Peyer's patch (tissue), 4 donors: Measurements from ENCODE around the gene BICC1. TPM values are rescaled to one million over a fixed set of nuclear protein-coding genes. Genes with fewer than 3 reads are reported as not detected.

ENCODE experiments used
- DNase-seq, 3 donors: peaks; one replicate each; pipeline ENCODE4 v3.0.0-alpha.2; 2017 to 2019
- H3K27ac ChIP-seq, 4 donors: fragments of 200-600 bp; sonication (generic); one replicate each; pipeline ENCODE4 v1.5.1; 2016 to 2019
- H3K27me3 ChIP-seq, 2 donors: fragments of 200-600 bp; sonication (generic); one replicate each; pipeline ENCODE4 v1.5.1; 2019
- H3K36me3 ChIP-seq, 3 donors: fragments of 200-600 bp; sonication (generic); one replicate each; pipeline ENCODE4 v1.5.1; 2016 to 2019
- H3K4me1 ChIP-seq, 4 donors: fragments of 200-600 bp; sonication (generic); one replicate each; pipeline ENCODE4 v1.5.1; 2016 to 2019
- H3K4me3 ChIP-seq, 4 donors: fragments of 200-600 bp; sonication (generic); 1 replicate in 3 of 4; 2 replicates in 1 of 4; pipeline ENCODE4 v1.5.1; 2016 to 2019; ENCODE audit warnings: mild to moderate bottlenecking in 1 of 4
- H3K9me3 ChIP-seq, 4 donors: fragments of 200-600 bp; sonication (generic); one replicate each; pipeline ENCODE4 v1.5.1; 2016 to 2019; ENCODE audit warnings: mild to moderate bottlenecking in 1 of 4
- CTCF ChIP-seq, 6 experiments: fragments of 450-650 bp in 4 of 6; fragments of 200-600 bp in 2 of 6; sonication (generic) in 1 of 6; IDR thresholded peaks; one replicate each; pipeline ENCODE4 v1.5.1; 2017 to 2019; ENCODE audit warnings: antibody characterized with exemption in 6 of 6, mild to moderate bottlenecking in 3 of 6, moderate library complexity in 1 of 6
- POLR2A ChIP-seq, 2 donors: fragments of 450-650 bp; IDR thresholded peaks; one replicate each; pipeline ENCODE4 v1.5.1; 2017; ENCODE audit warnings: antibody characterized with exemption in 2 of 2, mild to moderate bottlenecking in 2 of 2, moderate library complexity in 2 of 2
- total RNA-seq, 4 donors: library from RNA; depleted of rRNA; stranded (reverse); fragments of >200 nt; gene quantifications; one replicate each; pipeline ENCODE4 v1.1.0, GENCODE V29; 2016

Gene BICC1
- total RNA-seq, 4 donors from 2014 or later, result 1.1 to 19.0 (median 2.6) TPM

GRCh38 chr10:58757352-58758065 lies 244.8 kb downstream of the BICC1 start:
- Histone ChIP-seq H3K27ac (no peak overlapping the region), H3K4me3 (no peak overlapping the region), H3K4me1 (no peaks in the 10 kb centered on the region), H3K36me3 (no peaks in the 10 kb centered on the region), H3K9me3 (no peaks in the 10 kb centered on the region), H3K27me3 (no peaks in the 10 kb centered on the region)
- TF ChIP-seq POLR2A (IDR thresholded peaks at IDR 0.05) (no peak), CTCF (IDR thresholded peaks at IDR 0.05) (no peak)
- no peak for DNase-seq

- H3K36me3 ChIP-seq, result no peaks in the 10 kb centered on the region
- H3K4me3 ChIP-seq, result no peak overlapping the region
- no peaks in the 10 kb centered on the region for H3K9me3 ChIP-seq
- H3K27me3 ChIP-seq, result no peaks in the 10 kb centered on the region
- no peak for TF ChIP-seq POLR2A (IDR thresholded peaks at IDR 0.05)
- TF ChIP-seq CTCF (IDR thresholded peaks at IDR 0.05), result no peak
- no peak for DNase-seq
- H3K4me1 ChIP-seq, result no peaks in the 10 kb centered on the region
- H3K27ac ChIP-seq, result no peak overlapping the region
Measured at GRCh38 chr10:58758321-58758720, 245.6 kb downstream of the BICC1 start.

- no peak for DNase-seq
- Histone ChIP-seq H3K27ac (no peak overlapping the region), H3K36me3 (no peaks in the 10 kb centered on the region)
Measured at GRCh38 chr10:58764087-58764747, 251.5 kb downstream of the BICC1 start.

GRCh38 chr10:58765910-58766309 lies 253.2 kb downstream of the BICC1 start:
- no peak for TF ChIP-seq CTCF (IDR thresholded peaks at IDR 0.05)
- no peak for TF ChIP-seq POLR2A (IDR thresholded peaks at IDR 0.05)
- Histone ChIP-seq H3K4me1 (no peaks in the 10 kb centered on the region), H3K27ac (no peak overlapping the region), H3K4me3 (no peak overlapping the region), H3K36me3 (no peaks in the 10 kb centered on the region), H3K9me3 (no peaks in the 10 kb centered on the region), H3K27me3 (no peaks in the 10 kb centered on the region)
- DNase-seq, result no peak

More at GRCh38 chr10:58764087-58764747, 251.5 kb downstream of the BICC1 start:
- Histone ChIP-seq H3K9me3 (no peaks in the 10 kb centered on the region), H3K27me3 (no peaks in the 10 kb centered on the region), H3K4me3 (no peak overlapping the region), H3K4me1 (no peaks in the 10 kb centered on the region)
- TF ChIP-seq POLR2A (IDR thresholded peaks at IDR 0.05), result no peak
- TF ChIP-seq CTCF (IDR thresholded peaks at IDR 0.05), result no peak

- no peak for DNase-seq
Measured at GRCh38 chr10:58767652-58768051, 255.0 kb downstream of the BICC1 start.

More at GRCh38 chr10:58767652-58768051, 255.0 kb downstream of the BICC1 start:
- no peak overlapping the region for H3K27ac ChIP-seq
- no peaks in the 10 kb centered on the region for H3K36me3 ChIP-seq
- no peaks in the 10 kb centered on the region for H3K9me3 ChIP-seq
- no peaks in the 10 kb centered on the region for H3K27me3 ChIP-seq
- no peaks in the 10 kb centered on the region for H3K4me1 ChIP-seq
- TF ChIP-seq POLR2A (IDR thresholded peaks at IDR 0.05) (no peak), CTCF (IDR thresholded peaks at IDR 0.05) (no peak)
- H3K4me3 ChIP-seq, result no peak overlapping the region
